Smooth muscle cell (in vitro differentiated cells): ENCODE measurements around the gene CLDN34. TPM values are rescaled to one million over a fixed set of nuclear protein-coding genes. Genes with fewer than 3 reads are reported as not detected.

Source experiments
- DNase-seq: peaks from one replicate; lab custom pipeline; 2025; ENCODE audit not compliant: unreplicated experiment; lab: John Stamatoyannopoulos, UW
- H2AFZ ChIP-seq: fragments of 200-600 bp; sonication (generic); 2 replicates; pipeline ENCODE4 v1.6.0; 2016; ENCODE audit warnings: antibody characterized with exemption, low read depth, mild to moderate bottlenecking
- H3F3A ChIP-seq: fragments of 200-600 bp; sonication (generic); 2 replicates; pipeline ENCODE4 v1.6.0; 2017; ENCODE audit warnings: antibody characterized with exemption, low read depth
- H3K27ac ChIP-seq: fragments of 200-600 bp; sonication (generic); 2 replicates; pipeline ENCODE4 v1.5.1; 2016; ENCODE audit warnings: low read depth, mild to moderate bottlenecking
- H3K27me3 ChIP-seq: fragments of 200-600 bp; sonication (generic); 2 replicates; pipeline ENCODE4 v1.6.1; 2016; ENCODE audit warnings: low read depth, mild to moderate bottlenecking
- H3K36me3 ChIP-seq: fragments of 200-600 bp; sonication (generic); 2 replicates; pipeline ENCODE4 v1.5.1; 2016; ENCODE audit warnings: low read depth
- H3K4me1 ChIP-seq: fragments of 200-600 bp; sonication (generic); 2 replicates; pipeline ENCODE4 v1.5.1; 2016; ENCODE audit warnings: low read depth
- H3K4me2 ChIP-seq: fragments of 200-600 bp; sonication (generic); 2 replicates; pipeline ENCODE4 v1.6.0; 2016; ENCODE audit warnings: mild to moderate bottlenecking
- H3K4me3 ChIP-seq: fragments of 200-600 bp; sonication (generic); 2 replicates; pipeline ENCODE4 v1.5.1; 2016; ENCODE audit warnings: mild to moderate bottlenecking
- H3K79me2 ChIP-seq: fragments of 200-600 bp; sonication (generic); 2 replicates; pipeline ENCODE4 v1.6.0; 2016; ENCODE audit warnings: low read depth, mild to moderate bottlenecking
- H3K9ac ChIP-seq: fragments of 200-600 bp; sonication (generic); 2 replicates; pipeline ENCODE4 v1.6.0; 2016; ENCODE audit warnings: low read depth
- H3K9me3 ChIP-seq: fragments of 200-600 bp; sonication (generic); replicated peaks from 2 replicates; pipeline ENCODE4 v1.5.1; 2016; ENCODE audit warnings: low read depth
- H4K20me1 ChIP-seq: fragments of 200-600 bp; sonication (generic); 2 replicates; pipeline ENCODE4 v1.6.0; 2016; ENCODE audit warnings: low read depth
- WGBS: methylation state at CpG from one replicate; pipeline ENCODE4 v1.1.7; 2016; ENCODE audit warnings: low lambda C conversion rate; 5-methylcytosine and 5-hydroxymethylcytosine counted together
- polyA plus RNA-seq: library from polyadenylated mRNA; unstranded; fragments of >200 nt; fragmentation: Nextera tagmentation; extraction: Ambion mirVana; gene quantifications from 2 replicates; pipeline ENCODE4 v1.2.1, GENCODE V29; 2016
- total RNA-seq: library from RNA; depleted of rRNA; stranded (reverse); fragments of >200 nt; gene quantifications from 2 replicates; pipeline ENCODE4 v1.2.3, GENCODE V29; 2014
- TF ChIP-seq, protein P1 (sequence below): fragments of 200-600 bp; sonication (generic); IDR thresholded peaks from 2 replicates; pipeline ENCODE4 v1.5.1; 2017; ENCODE audit warnings: borderline replicate concordance, mild to moderate bottlenecking, antibody characterized with exemption; ENCODE audit not compliant: insufficient read depth, poor library complexity, severe bottlenecking

CLDN34 gene
- total and polyA plus RNA-seq, 2 experiments from 2014 or later, result 1.0 TPM; not detected in 1

GRCh38 chrX:9961750-9962149 lies 5.4 kb upstream of the CLDN34 start:
- H3K9me3 ChIP-seq, result no peaks in the 10 kb centered on the region
- 88% methylated on average over 5 of the region's 5 CpGs for WGBS
- H4K20me1 ChIP-seq, result no peaks in the 10 kb centered on the region
- H3K4me2 ChIP-seq, result no peak overlapping the region
- H3K79me2 ChIP-seq, result no peaks in the 10 kb centered on the region
- no peak overlapping the region for H3K9ac ChIP-seq
- H2AFZ ChIP-seq, result no peak overlapping the region
- H3F3A ChIP-seq, result no peaks in the 10 kb centered on the region
- DNase-seq, result no peak
- no peak overlapping the region for H3K27ac ChIP-seq
- H3K36me3 ChIP-seq, result no peaks in the 10 kb centered on the region
- no peaks in the 10 kb centered on the region for H3K27me3 ChIP-seq
- no peaks in the 10 kb centered on the region for H3K4me1 ChIP-seq
- no peak overlapping the region for H3K4me3 ChIP-seq
- TF ChIP-seq, protein P1, sequence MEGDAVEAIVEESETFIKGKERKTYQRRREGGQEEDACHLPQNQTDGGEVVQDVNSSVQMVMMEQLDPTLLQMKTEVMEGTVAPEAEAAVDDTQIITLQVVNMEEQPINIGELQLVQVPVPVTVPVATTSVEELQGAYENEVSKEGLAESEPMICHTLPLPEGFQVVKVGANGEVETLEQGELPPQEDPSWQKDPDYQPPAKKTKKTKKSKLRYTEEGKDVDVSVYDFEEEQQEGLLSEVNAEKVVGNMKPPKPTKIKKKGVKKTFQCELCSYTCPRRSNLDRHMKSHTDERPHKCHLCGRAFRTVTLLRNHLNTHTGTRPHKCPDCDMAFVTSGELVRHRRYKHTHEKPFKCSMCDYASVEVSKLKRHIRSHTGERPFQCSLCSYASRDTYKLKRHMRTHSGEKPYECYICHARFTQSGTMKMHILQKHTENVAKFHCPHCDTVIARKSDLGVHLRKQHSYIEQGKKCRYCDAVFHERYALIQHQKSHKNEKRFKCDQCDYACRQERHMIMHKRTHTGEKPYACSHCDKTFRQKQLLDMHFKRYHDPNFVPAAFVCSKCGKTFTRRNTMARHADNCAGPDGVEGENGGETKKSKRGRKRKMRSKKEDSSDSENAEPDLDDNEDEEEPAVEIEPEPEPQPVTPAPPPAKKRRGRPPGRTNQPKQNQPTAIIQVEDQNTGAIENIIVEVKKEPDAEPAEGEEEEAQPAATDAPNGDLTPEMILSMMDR, result no peak

- no peaks in the 10 kb centered on the region for H3K9me3 ChIP-seq
- H4K20me1 ChIP-seq, result no peaks in the 10 kb centered on the region
- TF ChIP-seq, protein P1, result no peak
- DNase-seq, result no peak
- H3K9ac ChIP-seq, result no peak overlapping the region
- H3K4me2 ChIP-seq, result no peak overlapping the region
- H3K79me2 ChIP-seq, result no peaks in the 10 kb centered on the region
- 75% methylated on average over 3 of the region's 3 CpGs for WGBS
- no peak overlapping the region for H3K27ac ChIP-seq
- H3K27me3 ChIP-seq, result no peaks in the 10 kb centered on the region
- no peak overlapping the region for H2AFZ ChIP-seq
- no peaks in the 10 kb centered on the region for H3K36me3 ChIP-seq
- H3K4me1 ChIP-seq, result no peaks in the 10 kb centered on the region
- no peak overlapping the region for H3K4me3 ChIP-seq
- no peaks in the 10 kb centered on the region for H3F3A ChIP-seq
These were observed 10.5 kb downstream of the CLDN34 start for GRCh38 chrX:9977635-9978034.

DNA sequence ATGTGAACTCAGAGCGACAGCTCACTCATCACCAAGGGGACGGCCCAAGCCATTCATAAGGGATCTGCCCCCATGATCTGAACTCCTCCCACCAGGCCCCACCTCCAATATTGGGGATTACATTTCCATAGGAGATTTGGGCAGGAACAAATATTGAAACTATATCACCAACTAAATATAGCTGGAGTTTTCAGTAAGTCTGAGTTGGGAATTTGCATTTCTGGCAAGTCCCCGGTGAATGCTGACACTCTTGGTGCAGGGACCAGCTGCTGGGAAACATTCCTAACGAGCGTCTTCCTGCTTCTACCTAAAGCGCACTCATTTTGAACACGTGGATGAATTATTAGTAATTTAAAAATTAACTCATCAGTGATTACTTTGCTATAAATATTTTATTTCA lies 13.2 kb downstream of the CLDN34 start:
- H2AFZ ChIP-seq, result no peak overlapping the region
- no peaks in the 10 kb centered on the region for H3K9me3 ChIP-seq
- no peaks in the 10 kb centered on the region for H3K4me1 ChIP-seq
- no peaks in the 10 kb centered on the region for H3K79me2 ChIP-seq
- H3K4me2 ChIP-seq, result no peak overlapping the region
- H3K4me3 ChIP-seq, result no peak overlapping the region
- no peaks in the 10 kb centered on the region for H3F3A ChIP-seq
- 81% methylated on average over 7 of the region's 7 CpGs for WGBS
- no peak overlapping the region for H3K27ac ChIP-seq
- no peak for DNase-seq
- TF ChIP-seq, protein P1, result no peak
- no peaks in the 10 kb centered on the region for H4K20me1 ChIP-seq
- H3K9ac ChIP-seq, result no peak overlapping the region
- H3K36me3 ChIP-seq, result no peaks in the 10 kb centered on the region
- no peaks in the 10 kb centered on the region for H3K27me3 ChIP-seq

DNA sequence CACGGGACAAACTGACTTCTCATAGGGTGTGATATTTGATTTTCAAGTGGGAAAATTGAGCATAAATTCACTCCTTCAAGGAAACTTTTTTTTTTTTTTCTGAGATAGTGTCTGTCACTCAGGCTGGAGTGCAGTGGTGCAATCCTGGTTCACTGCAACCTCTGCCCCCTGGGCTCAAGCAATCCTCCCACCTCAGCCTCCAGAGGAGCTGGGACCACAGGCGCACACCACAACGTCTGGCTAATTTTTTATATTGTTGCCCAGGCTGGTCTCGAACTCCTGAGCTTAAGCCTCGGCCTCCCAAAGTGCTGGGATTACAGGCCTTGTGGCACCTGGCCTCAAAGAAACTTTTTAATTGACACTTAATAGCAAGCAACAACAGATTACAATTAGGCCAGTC lies 13.8 kb downstream of the CLDN34 start:
- TF ChIP-seq, protein P1, result no peak
- 70% methylated on average over 5 of the region's 5 CpGs for WGBS

More for the DNA sequence above, 13.8 kb downstream of the CLDN34 start:
- Histone ChIP-seq H3K9ac (no peak overlapping the region), H3K79me2 (no peaks in the 10 kb centered on the region), H2AFZ (no peak overlapping the region), H3K36me3 (no peaks in the 10 kb centered on the region), H3K9me3 (no peaks in the 10 kb centered on the region), H3K4me1 (no peaks in the 10 kb centered on the region), H3F3A (no peaks in the 10 kb centered on the region), H3K4me2 (no peak overlapping the region), H4K20me1 (no peaks in the 10 kb centered on the region), H3K27ac (no peak overlapping the region), H3K4me3 (no peak overlapping the region), H3K27me3 (no peaks in the 10 kb centered on the region)
- DNase-seq, result no peak
